ENCODE results near the gene RNU1-2. TPM values are rescaled to one million over a fixed set of nuclear protein-coding genes. Genes with fewer than 3 reads are reported as not detected.
"Not testable (repeated sequence)": the region's sequence is repeated elsewhere in the genome, so short reads cannot be mapped to it uniquely, and the experiment has no call there.

The RNU1-2 gene
- total and polyA plus RNA-seq, 2 donors from 2014 or later: 26.8 to 8,605 TPM

GRCh38 chr1:16913833-16914662 is 18.3 kb downstream of the RNU1-2 start:
- Histone ChIP-seq H3K4me3 (ENCODE audit: low read length in 3 of 3) (peak overlapping the region; percentile 62 to 78 (median 73)), H3K36me3 (ENCODE audit: control insufficient read depth in 2 of 3, insufficient read depth in 3 of 3, low read length in 3 of 3) (no peaks in the 10 kb centered on the region), H3K27me3 (ENCODE audit: control insufficient read depth, insufficient read depth, low read length) (no peaks in the 10 kb centered on the region), H3K9ac (ENCODE audit: low read length in 3 of 3) (peak overlapping the region; percentile 29 to 98 (median 83)), H3K9me3 (ENCODE audit: control insufficient read depth in 2 of 3, insufficient read depth in 1 of 3, low read length in 3 of 3) (no peaks in the 10 kb centered on the region), H3K4me1 (ENCODE audit: control insufficient read depth in 2 of 3, insufficient read depth in 2 of 3, low read depth in 1 of 3, low read length in 3 of 3) (peaks cover 0 to 23% (median 14%) of the 10 kb centered on the region in 3 donors), H3K27ac (ENCODE audit: low read depth in 2 of 2, low read length in 2 of 2) (peak overlapping the region; percentile 74 to 87)
- intact Hi-C loops (cut with DNase I): no loop called here
- DNase-seq (peak; percentile 97 to 100 (median 98)), FAIRE-seq (no peak)
- peak; percentile 9 for TF ChIP-seq CTCF (IDR thresholded peaks at IDR 0.05; ENCODE audit: borderline replicate concordance, extremely low read depth, insufficient read depth)

- peak in 2 of 5 donors; percentile 70 to 81 for DNase-seq
- FAIRE-seq; H3K9me3 ChIP-seq (ENCODE audit: control insufficient read depth in 2 of 3, insufficient read depth in 1 of 3, low read length in 3 of 3); H3K36me3 ChIP-seq (ENCODE audit: control insufficient read depth in 2 of 3, insufficient read depth in 3 of 3, low read length in 3 of 3); H3K27me3 ChIP-seq (ENCODE audit: control insufficient read depth, insufficient read depth, low read length); intact Hi-C loops (cut with DNase I); H3K27ac ChIP-seq (ENCODE audit: low read depth in 2 of 2, low read length in 2 of 2): not testable (repeated sequence)
- Histone ChIP-seq H3K4me3 (ENCODE audit: low read length in 3 of 3) (peak overlapping the region in 2 of 3 donors; percentile 73 to 78), H3K4me1 (ENCODE audit: control insufficient read depth in 2 of 3, insufficient read depth in 2 of 3, low read depth in 1 of 3, low read length in 3 of 3) (peaks cover 0 to 20% (median 14%) of the 10 kb centered on the region in 3 donors), H3K9ac (ENCODE audit: low read length in 3 of 3) (peak overlapping the region in 1 of 3 donors; percentile 83)
Measured at GRCh38 chr1:16914928-16915626, 19.3 kb downstream of the RNU1-2 start.

- no peak overlapping the region for H3K27ac ChIP-seq (ENCODE audit: low read depth in 2 of 2, low read length in 2 of 2)
Measured at GRCh38 chr1:16915627-16915973, 19.8 kb downstream of the RNU1-2 start.

GRCh38 chr1:16916036-16916880 is 20.5 kb downstream of the RNU1-2 start:
- H3K27me3 ChIP-seq (ENCODE audit: control insufficient read depth, insufficient read depth, low read length); FAIRE-seq; H3K9ac ChIP-seq (ENCODE audit: low read length in 3 of 3); H3K4me3 ChIP-seq (ENCODE audit: low read length in 3 of 3); H3K9me3 ChIP-seq (ENCODE audit: control insufficient read depth in 2 of 3, insufficient read depth in 1 of 3, low read length in 3 of 3); intact Hi-C loops (cut with DNase I); H3K36me3 ChIP-seq (ENCODE audit: control insufficient read depth in 2 of 3, insufficient read depth in 3 of 3, low read length in 3 of 3); H3K27ac ChIP-seq (ENCODE audit: low read depth in 2 of 2, low read length in 2 of 2): not testable (repeated sequence)
- peaks cover 0 to 23% (median 14%) of the 10 kb centered on the region in 3 donors for H3K4me1 ChIP-seq (ENCODE audit: control insufficient read depth in 2 of 3, insufficient read depth in 2 of 3, low read depth in 1 of 3, low read length in 3 of 3)
- DNase-seq: peak in 1 of 5 donors; percentile 55

More at GRCh38 chr1:16915627-16915973, 19.8 kb downstream of the RNU1-2 start:
- FAIRE-seq (no peak), DNase-seq (peak in 2 of 5 donors; percentile 43 to 75)
- Histone ChIP-seq H3K9ac (ENCODE audit: low read length in 3 of 3) (no peak overlapping the region), H3K36me3 (ENCODE audit: control insufficient read depth in 2 of 3, insufficient read depth in 3 of 3, low read length in 3 of 3) (no peaks in the 10 kb centered on the region), H3K9me3 (ENCODE audit: control insufficient read depth in 2 of 3, insufficient read depth in 1 of 3, low read length in 3 of 3) (no peaks in the 10 kb centered on the region), H3K4me3 (ENCODE audit: low read length in 3 of 3) (no peak overlapping the region), H3K27me3 (ENCODE audit: control insufficient read depth, insufficient read depth, low read length) (no peaks in the 10 kb centered on the region), H3K4me1 (ENCODE audit: control insufficient read depth in 2 of 3, insufficient read depth in 2 of 3, low read depth in 1 of 3, low read length in 3 of 3) (peaks cover 0 to 20% (median 14%) of the 10 kb centered on the region in 3 donors)
- no peak for TF ChIP-seq CTCF (IDR thresholded peaks at IDR 0.05; ENCODE audit: borderline replicate concordance, extremely low read depth, insufficient read depth)
- intact Hi-C loops (cut with DNase I): no loop called here
